Measurements from ENCODE around the gene ATP8B2. TPM values are rescaled to one million over a fixed set of nuclear protein-coding genes. Genes with fewer than 3 reads are reported as not detected.

The ATP8B2 gene
- total RNA-seq, 4 donors from 2014 or later, result 5.8 to 22.5 (median 7.2) TPM

DNA sequence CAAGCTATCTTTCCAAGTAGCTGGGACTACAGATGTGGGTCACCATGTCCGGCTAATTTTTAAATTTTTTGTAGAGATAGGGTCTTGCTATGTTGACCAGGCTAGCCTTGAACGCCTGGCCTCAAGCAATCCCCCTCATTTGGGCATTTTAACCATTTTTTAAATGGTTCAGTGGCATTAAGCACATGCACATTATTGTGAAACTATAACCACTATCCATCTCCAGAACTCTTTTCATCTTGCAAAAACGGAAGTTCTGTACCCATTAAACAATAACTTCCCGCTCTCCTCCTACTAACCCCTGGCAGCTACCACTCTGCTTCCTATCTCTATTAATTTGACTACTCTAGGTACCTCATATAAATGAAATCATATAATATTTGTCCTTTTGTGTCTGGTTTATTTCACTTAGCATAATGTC, 75.1 kb downstream of the ATP8B2 start:
- in situ Hi-C loops (cut with MboI; ENCODE audit: low sequenced_read_pairs in 4 of 4), result no loop called here
- intact Hi-C loops (cut with DNase I; ENCODE audit: low total_unique reads), result loop anchor here (10.0 kb wide), 2 partner anchors 76 to 734 kb away; partner anchors contain the start of genes AQP10, ATP8B2 and SLC50A1
- Histone ChIP-seq H3K4me1 (peaks cover 4 to 5% of the 10 kb centered on the region in 2 donors), H3K9me3 (no peaks in the 10 kb centered on the region), H3K27ac (no peak overlapping the region), H3K36me3 (no peaks in the 10 kb centered on the region), H3K27me3 (no peaks in the 10 kb centered on the region), H3K4me3 (no peak overlapping the region)
- no peak for TF ChIP-seq POLR2A (IDR thresholded peaks at IDR 0.05)
- ATAC-seq (no peak), DNase-seq (no peak)

Other genes with a start within 250 kb of the ATP8B2 start
- under 1 TPM in 3 of 4 donors, not detected in 1; 0.07 to 0.24 (median 0.10) TPM for gene NUP210L, start 170.5 kb upstream of the ATP8B2 start, total RNA-seq
- gene TPM3, start 133.4 kb upstream of the ATP8B2 start, total RNA-seq, result 1,000 to 10,000 TPM; 1,776 to 3,699 (median 2,786) TPM
- gene CFAP141, start 119.2 kb upstream of the ATP8B2 start, total RNA-seq, result not detected
- gene UBAP2L, start 104.6 kb upstream of the ATP8B2 start, total RNA-seq, result 10 to 100 TPM; 38.5 to 72.8 (median 50.8) TPM
- gene HAX1, start 52.9 kb upstream of the ATP8B2 start, total RNA-seq, result 100 to 1,000 TPM; 145 to 205 (median 177) TPM
- gene AQP10, start 4.4 kb upstream of the ATP8B2 start, total RNA-seq, result not detected
- 100 to 1,000 TPM; 271 to 435 (median 367) TPM for gene IL6R, start 79.8 kb downstream of the ATP8B2 start, total RNA-seq
- gene TDRD10, start 176.7 kb downstream of the ATP8B2 start, total RNA-seq, result 1 to 10 TPM in 1 of 4 donors, under 1 TPM in 3; 0.61 to 4.2 (median 0.62) TPM
- 1 to 10 TPM; 5.0 to 6.9 (median 6.2) TPM for gene SHE, start 176.9 kb downstream of the ATP8B2 start, total RNA-seq
- 10 to 100 TPM; 18.8 to 42.8 (median 24.1) TPM for gene UBE2Q1, start 233.1 kb downstream of the ATP8B2 start, total RNA-seq
- not detected for gene CHRNB2, start 242.3 kb downstream of the ATP8B2 start, total RNA-seq

Data from gastrocnemius medialis (tissue), 4 donors.